Measurements from ENCODE around the gene ANKRD10. TPM values are rescaled to one million over a fixed set of nuclear protein-coding genes. Genes with fewer than 3 reads are reported as not detected.

Gene ANKRD10
- total RNA-seq, 1 donor from 2014 or later = 50.6 TPM

- DNase-seq (ENCODE audit: low read depth in 2 of 2) = no peak
Measured at GRCh38 chr13:110944968-110945927, 30.4 kb upstream of the ANKRD10 start.

GRCh38 chr13:110944121-110944967 is 29.5 kb upstream of the ANKRD10 start:
- DNase-seq (ENCODE audit: low read depth in 2 of 2) = peak; percentile 55 to 74

DNA sequence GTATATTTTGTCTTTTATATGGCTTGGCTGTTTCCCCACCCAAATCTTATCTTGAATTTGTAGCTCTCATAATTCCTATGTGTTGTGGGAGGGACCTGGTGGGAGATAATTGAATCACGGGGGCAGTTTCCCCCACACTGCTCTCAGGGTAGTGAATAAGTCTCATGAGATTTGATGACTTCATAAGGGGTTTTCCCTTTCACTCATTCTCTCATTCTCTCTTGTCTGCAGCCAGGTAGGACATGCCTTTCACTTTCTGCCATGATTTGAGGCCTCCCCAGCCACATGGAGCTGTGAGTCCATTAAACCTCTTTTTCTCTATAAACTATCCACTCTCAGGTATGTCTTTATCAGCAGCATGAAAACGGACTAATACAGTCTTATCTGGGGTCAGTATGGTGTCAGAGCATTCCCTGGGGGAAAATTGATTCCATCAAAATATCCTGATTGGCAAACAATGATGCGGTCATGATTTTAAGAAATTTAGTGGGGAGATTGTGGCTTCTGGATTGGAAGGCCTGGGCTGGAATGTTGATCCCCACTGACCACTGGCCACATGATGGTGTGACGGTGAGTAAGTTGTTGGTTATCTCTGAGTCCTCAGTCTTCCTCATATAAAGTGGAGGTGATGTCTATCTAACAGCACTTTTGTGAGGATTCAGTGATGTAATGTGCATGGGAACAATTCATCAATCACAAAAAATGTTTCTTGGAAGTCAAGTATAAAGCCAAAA is 27.5 kb upstream of the ANKRD10 start:
- no peak for DNase-seq (ENCODE audit: low read depth in 2 of 2)

GRCh38 chr13:110938662-110939421 is 24.0 kb upstream of the ANKRD10 start:
- no peak for DNase-seq (ENCODE audit: low read depth in 2 of 2)

DNA sequence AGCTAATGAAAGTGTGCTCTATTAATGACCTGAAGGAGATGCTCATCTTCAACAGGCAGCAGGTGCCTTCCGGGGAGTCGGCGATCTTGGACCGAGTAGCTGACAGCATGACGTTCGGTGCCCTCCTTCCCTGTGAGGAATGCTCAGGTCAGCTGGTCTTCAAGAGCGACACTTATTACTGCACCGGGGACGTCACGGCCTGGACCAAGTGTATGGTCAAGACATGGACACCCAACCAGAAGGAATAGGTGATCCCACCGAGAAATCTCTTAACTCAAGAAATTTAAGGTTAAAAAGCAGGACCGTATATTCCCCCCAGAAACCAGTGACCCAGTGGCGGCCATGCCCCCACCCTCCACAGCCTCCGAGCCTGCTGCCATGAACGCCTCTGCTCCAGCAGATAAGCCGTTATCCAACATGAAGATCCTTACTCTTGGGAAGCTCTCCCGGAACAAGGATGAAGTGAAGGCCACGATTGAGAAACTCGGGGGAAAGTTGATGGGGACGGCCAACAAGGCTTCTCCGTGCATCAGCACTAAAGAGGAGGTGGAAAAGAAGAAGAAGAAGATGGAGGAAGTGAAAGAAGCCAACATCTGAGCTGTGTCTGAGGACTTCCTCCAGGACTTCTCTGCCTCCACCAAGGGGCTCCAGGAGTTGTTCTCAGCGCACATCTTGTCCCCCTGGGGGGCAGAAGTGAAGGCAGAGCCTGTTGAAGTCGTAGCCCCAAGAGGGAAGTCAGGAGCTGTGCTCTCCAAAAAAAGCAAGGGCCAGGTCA is 22.8 kb upstream of the ANKRD10 start:
- no peak for DNase-seq (ENCODE audit: low read depth in 2 of 2)

DNA sequence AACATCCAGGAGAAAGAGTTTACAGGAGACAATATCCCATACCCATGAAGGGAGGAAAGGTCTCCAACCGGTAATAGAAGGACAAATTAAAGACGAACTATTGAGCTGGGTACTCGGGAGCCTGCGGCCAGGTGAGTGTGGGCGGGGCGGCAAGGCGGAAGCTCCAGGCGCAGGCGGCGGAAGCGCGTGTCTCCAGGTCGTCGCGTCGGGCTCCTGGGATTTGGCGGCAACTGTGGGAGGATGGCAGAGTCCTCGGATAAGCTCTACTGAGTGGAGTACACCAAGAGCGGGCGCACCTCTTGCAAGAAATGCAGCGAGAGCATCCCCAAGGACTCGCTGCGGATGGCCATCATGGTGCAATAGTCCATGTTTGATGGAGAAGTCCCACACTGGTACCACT is 21.6 kb upstream of the ANKRD10 start:
- no peak for DNase-seq (ENCODE audit: low read depth in 2 of 2)

- DNase-seq (ENCODE audit: low read depth in 2 of 2) = no peak
Measured at GRCh38 chr13:110932588-110932987, 17.7 kb upstream of the ANKRD10 start.

DNA sequence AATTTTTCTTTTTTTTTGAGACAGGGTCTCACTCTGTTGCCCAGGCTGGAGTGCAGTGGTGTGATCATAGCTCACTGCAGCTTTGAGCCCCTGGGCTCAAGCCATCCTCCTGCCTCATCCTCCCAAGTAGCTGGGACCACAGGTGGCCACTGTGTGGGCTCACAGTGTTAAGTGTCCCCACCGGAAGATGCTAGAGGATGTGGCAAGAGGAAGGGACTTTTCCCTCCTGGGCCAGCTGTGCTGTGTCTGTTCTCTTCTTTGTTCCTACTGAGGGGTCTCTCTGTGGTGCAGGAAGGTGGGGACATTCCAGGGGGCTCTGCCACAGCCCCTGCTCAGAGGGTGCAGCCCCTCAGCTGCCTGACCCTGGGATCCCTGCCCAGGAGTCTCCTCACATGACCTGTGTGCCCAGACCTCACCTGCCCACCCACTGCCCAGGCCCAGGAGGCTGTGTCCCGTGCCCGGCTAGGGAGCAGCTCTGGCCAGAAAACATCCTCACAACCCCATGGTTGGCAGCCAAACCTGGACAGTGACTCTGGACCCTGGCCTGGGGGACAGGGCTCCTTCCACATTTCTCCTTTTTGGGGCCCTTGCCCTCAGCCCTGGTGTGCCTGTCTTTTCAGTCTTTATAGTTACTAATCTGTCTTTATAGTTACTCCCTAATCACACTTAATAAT is 14.4 kb upstream of the ANKRD10 start:
- no peak for DNase-seq (ENCODE audit: low read depth in 2 of 2)

DNA sequence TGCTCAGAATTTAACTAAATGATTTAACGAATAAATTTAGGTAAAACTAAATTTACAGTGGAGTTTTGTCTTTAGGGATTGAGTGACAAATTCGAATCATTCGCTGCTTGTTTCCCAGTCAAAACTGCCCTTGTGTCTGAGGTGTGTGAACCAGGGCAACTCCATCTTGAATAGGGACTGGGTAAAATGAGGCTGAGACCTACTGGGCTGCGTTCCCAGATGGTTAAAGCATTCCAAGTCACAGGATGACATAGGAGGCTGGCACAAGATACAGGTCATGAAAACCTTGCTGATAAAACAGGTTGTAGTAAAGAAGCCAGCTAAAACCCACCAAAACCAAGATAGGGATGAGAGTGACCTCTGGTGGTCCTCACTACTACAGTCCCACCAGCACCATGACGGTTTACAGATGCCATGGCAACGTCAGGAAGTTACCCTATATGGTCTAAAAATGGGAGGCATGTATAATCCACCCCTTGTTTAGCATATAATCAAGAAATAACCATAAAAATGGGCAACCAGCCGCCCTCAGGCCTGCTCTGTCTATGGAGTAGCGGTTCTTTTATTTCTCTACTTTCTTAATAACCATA is 10.2 kb upstream of the ANKRD10 start:
- DNase-seq (ENCODE audit: low read depth in 2 of 2) = no peak

- DNase-seq (ENCODE audit: low read depth in 2 of 2) = no peak
Measured at GRCh38 chr13:110924639-110924934, 9.7 kb upstream of the ANKRD10 start.

GRCh38 chr13:110923777-110924638 is 9.1 kb upstream of the ANKRD10 start:
- no peak for DNase-seq (ENCODE audit: low read depth in 2 of 2)

GRCh38 chr13:110923086-110923485 is 8.2 kb upstream of the ANKRD10 start:
- DNase-seq (ENCODE audit: low read depth in 2 of 2) = no peak

- no peak for DNase-seq (ENCODE audit: low read depth in 2 of 2)
Measured at GRCh38 chr13:110922506-110922905, 7.6 kb upstream of the ANKRD10 start.

DNA sequence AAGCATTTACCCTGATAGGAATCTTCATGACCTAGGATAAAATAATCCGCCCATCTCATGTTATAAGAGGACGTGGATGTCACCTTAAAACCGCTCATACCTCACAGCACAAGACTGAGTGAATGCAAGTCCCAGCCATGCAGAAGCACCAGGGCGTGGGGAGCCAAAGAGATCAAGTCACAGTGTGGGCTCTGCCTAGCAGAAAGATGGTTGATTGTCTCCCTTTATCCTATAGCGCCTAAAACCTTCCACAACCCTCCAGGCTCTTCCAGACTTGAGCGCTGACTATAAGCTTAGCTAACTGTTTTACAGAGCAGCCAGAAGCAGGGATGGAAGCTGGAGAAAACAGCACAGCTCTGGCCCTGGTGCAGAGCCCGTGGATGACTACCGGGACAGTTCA is 6.8 kb upstream of the ANKRD10 start:
- no peak for DNase-seq (ENCODE audit: low read depth in 2 of 2)

DNA sequence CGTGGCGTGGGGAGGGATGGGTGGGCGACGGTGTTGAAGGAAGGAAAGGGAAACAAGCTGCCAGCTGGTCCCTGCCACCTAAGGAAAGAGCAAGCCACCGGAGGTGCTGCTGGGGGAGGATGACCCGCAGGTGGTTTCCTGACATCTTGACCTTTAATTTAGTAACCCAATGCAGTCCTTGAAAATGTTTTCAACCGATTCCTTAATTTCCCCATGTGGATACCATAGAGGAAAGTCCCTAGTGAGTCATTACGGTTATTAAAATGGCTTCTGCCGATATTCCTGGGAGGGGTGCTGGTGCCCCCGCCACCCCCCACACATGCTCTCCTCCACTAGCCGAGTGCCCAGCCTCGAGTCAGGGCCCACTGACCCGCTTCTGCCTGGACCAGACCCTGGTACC is 6.3 kb upstream of the ANKRD10 start:
- DNase-seq (ENCODE audit: low read depth in 2 of 2) = peak in 1 of 2 donors; percentile 46

DNA sequence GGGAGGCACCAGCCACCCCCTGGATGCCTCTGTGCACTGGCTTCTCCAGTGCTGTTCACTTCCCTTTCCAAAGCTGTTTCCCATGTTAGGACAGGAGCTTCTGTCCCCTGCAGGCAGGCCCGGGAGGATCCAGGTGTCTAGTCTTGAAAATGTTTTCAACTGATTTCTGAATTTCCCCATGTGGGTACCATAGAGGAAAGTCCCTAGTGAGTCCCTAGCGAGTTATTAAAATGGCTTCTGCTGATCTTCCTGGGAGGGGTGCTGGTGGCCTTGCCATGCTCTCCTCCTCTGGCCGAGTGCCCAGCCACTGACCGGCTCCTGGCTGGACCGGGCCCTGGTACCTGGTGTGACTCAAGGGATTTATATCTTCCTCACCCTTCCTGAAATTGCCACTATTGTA is 5.2 kb upstream of the ANKRD10 start:
- DNase-seq (ENCODE audit: low read depth in 2 of 2) = no peak

DNA sequence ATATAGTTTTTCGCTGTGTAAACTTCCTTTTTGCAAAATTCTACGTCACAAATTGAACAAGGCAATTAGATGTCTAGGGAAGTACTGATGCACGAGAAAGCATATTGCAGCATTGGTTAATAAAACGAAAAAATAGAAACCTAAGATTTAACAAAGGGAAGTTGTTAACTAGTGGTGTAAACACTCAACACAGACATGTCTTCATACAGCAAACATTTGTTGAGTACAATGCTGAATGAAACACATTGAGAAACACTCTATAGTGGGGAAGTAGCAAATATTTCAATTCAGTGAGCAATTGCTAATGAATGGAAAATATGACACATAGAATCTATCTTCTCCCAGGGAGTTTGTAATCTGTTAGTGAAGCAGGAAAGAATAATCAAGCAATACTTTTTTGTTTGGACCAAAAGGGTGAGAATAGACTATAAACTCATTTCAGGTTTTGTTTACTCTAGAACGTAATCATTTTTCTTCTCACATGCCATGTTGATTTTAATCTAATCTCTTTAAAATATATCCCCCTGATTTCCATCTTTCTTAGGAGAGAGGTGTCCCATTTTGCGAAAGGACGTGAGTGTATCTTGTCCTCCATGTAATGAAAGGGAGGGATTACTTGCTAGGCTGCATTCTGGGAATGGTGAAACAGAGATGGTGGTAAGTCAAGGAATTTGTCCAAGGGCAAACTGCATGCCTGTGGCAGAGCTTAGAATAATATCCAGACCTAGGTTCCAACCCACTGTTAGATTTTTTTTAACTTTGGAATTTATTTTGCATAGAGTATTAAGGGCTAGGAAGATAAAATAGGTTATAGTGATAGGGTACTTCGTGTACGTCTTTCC is 1.7 kb upstream of the ANKRD10 start:
- peak in 1 of 2 donors; percentile 9 for DNase-seq (ENCODE audit: low read depth in 2 of 2)

DNA sequence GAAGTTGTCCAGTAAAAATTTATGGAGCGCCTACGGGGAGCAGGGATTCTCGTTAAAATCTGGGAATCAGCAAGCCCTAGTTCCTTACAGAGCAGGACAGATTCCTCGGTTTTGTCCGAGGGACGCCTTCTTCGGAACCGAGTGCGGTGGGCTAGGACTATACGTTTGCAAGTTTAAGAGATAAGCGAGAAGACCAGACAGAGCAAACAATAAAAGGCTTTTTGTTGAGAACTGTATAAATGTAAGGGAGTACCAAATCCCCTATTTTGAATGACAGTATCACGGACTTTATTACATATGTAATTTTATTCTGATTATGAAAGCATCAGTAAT is 971 bp upstream of the ANKRD10 start:
- no peak for DNase-seq (ENCODE audit: low read depth in 2 of 2)
